Right kidney (tissue), 9 donors: ENCODE data around the gene PTTG2.
"Not testable (repeated sequence)": the region's sequence is repeated elsewhere in the genome, so short reads cannot be mapped to it uniquely, and the experiment has no call there.

Experiments used
- DNase-seq: peaks from one replicate; pipeline ENCODE4 v3.0.0-alpha.2; 2016
- long read RNA-seq, 8 donors: transcript quantifications; one replicate each; lab custom pipeline, GENCODE V29; 2026

Gene PTTG2
- long read RNA-seq, donor 1: 0 reads
- long read RNA-seq, donor 2: 0 reads
- long read RNA-seq, donor 3: 0 reads
- long read RNA-seq, donor 4: 0 reads
- long read RNA-seq, donor 5: 0 reads
- long read RNA-seq, donor 6: 0 reads
- long read RNA-seq, donor 7: 0 reads
- long read RNA-seq, donor 8: 0 reads

- no peak for DNase-seq
Observed at GRCh38 chr4:37960098-37960497, at the start of gene PTTG2. Gene PTTG2 (plus strand): TSS chr4:37960398. CDS start chr4:37960435, 37 bp downstream.

GRCh38 chr4:37914539-37914938 lies 45.7 kb upstream of the PTTG2 start:
- DNase-seq: no peak

- no peak for DNase-seq
Observed at GRCh38 chr4:37917388-37917787, 42.8 kb upstream of the PTTG2 start.

DNA sequence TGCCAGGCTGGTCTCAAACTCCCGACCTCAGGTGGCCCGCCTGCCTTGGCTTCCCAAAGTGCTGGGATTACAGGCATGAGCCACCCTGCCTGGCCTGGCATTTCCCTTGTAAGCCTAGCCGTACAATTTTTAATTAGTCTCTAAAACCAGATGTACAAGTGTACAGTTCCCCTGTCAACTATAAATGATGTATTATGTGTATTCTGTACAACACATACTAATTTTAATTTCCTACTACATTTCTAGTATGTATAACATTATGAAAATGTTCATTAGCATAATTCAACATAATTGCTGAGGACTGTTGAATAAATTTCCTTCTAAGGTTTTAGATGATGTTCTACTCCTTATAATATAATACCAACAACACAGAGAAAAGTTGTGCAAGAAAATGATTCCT lies 41.5 kb upstream of the PTTG2 start:
- no peak for DNase-seq

GRCh38 chr4:37922328-37922727 lies 37.9 kb upstream of the PTTG2 start:
- no peak for DNase-seq

- not testable (repeated sequence) for DNase-seq
Observed at GRCh38 chr4:37923089-37923488, 37.1 kb upstream of the PTTG2 start.

- DNase-seq: no peak
Observed at GRCh38 chr4:37924946-37925345, 35.3 kb upstream of the PTTG2 start.

GRCh38 chr4:37927434-37927833 lies 32.8 kb upstream of the PTTG2 start:
- no peak for DNase-seq

GRCh38 chr4:37928426-37929416 lies 31.5 kb upstream of the PTTG2 start:
- no peak for DNase-seq

- no peak for DNase-seq
Observed at GRCh38 chr4:37934096-37934495, 26.1 kb upstream of the PTTG2 start.

DNA sequence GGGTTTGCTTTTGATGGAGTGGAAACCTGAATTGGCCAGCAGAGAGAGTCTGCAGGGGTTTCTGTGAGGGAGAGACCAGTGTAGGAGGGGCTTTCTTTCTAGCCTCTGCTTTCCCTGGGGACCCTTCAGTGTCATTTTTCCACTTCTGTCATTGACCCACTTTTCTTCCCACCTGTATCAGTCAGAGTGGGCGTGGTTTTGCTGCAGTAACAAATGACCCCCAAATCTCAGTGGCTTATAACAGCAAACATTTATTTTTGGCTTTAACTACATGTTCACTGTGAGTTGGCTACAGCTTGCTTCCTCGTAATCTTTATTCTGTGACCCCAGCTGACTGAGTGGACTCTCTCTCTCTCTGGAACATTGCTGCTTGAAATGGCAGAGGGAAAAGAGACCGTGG lies 25.6 kb upstream of the PTTG2 start:
- DNase-seq: no peak

DNA sequence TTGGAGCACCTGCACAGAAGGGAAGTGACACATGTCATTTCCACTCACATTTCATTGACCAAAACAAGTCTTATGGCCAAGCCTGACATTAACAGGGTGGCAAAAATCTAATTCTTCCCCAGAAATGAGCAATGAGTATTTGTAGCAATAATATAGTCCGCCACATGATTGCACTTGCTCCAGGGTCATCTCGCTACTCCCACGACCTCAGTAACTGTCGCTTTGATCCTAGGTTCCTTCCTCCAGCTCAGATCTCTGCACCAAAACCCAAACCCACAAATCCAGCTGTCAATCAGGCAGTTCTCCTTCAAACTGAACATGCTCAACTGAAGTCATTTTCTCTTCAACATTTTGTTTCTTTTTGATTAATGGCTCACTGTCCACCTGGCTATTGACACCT lies 25.2 kb upstream of the PTTG2 start:
- no peak for DNase-seq

DNA sequence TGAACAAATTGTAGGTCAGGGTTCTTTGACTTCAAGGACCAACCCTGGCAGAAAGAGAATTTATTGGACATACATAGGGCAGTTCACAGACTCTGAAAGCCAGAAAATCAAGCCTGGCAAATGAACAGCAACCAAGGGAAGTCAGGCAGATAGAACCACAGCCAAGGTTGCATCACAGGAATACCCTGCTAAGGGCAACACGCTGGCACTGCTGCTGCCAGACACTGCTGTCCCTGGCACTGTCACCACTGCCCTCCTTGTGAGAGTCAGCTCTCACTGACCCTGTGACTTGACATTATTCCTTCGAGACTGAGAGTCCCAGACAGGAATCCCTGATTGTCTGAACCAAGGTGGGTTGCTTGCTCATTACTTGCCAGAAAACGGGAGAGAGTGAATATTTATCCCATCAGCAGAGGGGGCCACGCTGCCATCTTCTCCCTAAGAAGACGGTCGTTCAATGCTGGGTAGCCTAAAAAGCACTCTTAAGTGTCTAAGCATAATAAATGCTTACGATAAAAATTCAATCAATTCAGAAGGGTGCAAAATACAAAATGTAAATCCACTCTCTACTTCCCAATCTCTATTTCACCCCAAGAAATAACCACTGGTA lies 23.2 kb upstream of the PTTG2 start:
- no peak for DNase-seq

GRCh38 chr4:37938208-37938607 lies 22.0 kb upstream of the PTTG2 start:
- no peak for DNase-seq

DNA sequence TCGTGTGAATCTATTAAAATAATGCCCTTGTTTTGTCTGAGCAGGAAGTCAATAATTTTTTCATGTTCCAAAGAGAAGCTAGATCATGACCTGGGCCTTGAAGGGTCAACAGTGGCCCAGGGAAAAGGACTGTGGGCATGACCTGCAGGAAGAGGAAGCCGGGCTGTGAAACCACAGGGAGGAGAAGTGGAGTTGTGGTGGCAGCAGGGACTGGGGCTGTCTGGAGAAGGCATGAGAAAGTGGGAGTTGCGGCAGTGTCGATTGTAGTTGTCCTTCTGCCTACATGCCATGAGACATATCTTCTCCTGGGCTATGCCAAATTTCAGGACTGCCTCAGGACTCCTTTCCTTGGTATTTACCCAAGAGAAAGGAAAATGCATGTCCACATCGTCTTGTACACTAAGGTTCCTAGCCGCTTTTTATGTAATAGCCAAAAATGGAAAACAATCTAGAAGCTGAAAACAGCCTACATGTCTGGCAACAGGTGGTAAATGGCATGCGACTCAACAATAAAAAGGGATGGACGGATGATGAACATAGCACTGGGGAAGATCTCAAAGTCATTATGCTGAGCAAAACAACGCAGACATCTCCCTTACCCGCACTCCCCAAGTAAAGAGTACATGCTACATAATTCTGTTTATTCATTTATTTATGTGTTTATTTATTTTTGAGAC lies 13.6 kb upstream of the PTTG2 start:
- no peak for DNase-seq

DNA sequence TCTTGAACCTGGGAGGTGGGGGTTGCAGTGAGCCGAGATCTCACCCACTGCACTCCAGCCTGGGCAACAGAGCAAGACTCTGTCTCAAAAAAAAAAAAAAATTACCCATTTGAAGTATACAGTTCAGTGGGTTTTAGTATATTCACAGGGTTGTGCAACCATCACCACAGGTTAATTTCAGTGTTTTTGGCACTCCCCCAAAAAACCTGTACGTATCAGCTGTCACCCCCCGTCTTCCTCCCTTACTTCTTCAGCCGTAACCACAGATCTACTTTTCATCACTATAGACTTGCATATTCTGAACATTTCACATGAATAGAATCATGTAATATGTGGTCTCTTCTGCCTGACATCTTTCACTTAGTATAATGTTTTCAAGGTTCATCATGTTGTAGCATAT lies 11.7 kb upstream of the PTTG2 start:
- DNase-seq: no peak

GRCh38 chr4:37949636-37950426 lies 10.4 kb upstream of the PTTG2 start:
- DNase-seq: no peak

- no peak for DNase-seq
Observed at GRCh38 chr4:37951461-37952352, 8.5 kb upstream of the PTTG2 start.

GRCh38 chr4:37953156-37953555 lies 7.0 kb upstream of the PTTG2 start:
- no peak for DNase-seq

- no peak for DNase-seq
Observed at GRCh38 chr4:37953620-37954293, 6.4 kb upstream of the PTTG2 start.
